K562 (cell line): ENCODE measurements around the gene FEM1B. TPM values are rescaled to one million over a fixed set of nuclear protein-coding genes. Genes with fewer than 3 reads are reported as not detected.

ENCODE experiments used
- ATAC-seq: fragments of 200-7000 bp; cut with Tn5 transposase; 3 replicates; pipeline ENCODE4 v1.9.1; 2020; ENCODE audit warnings: moderate library complexity
- BruUV-seq: library from RNA; stranded (reverse); fragments of 400-500 nt; replicated peaks from 2 replicates; lab custom pipeline; 2021; lab: Mats Ljungman, UMichigan
- CTCF ChIA-PET: fragments of 300-600 bp; formaldehyde crosslinking; extraction: SDS; loops from one replicate; lab custom pipeline; 2021; ENCODE audit warnings: low intra/inter-chr PET ratio; lab: Yijun Ruan, JAX
- POLR2A ChIA-PET: fragments of 300-600, 350-650 bp; sonication (Branson Sonifier 250); formaldehyde crosslinking; extraction: SDS; loops from one replicate; lab custom pipeline; 2021; ENCODE audit warnings: antibody characterized with exemption, inconsistent platforms; lab: Yijun Ruan, JAX
- DNase-seq, 4 experiments: peaks; one replicate each; pipeline versions ENCODE4 v3.0.0 to v3.0.0-alpha.2; 2011 to 2018; ENCODE audit warnings: low spot score in 3 of 4, mixed read lengths in 3 of 4; ENCODE audit errors: extremely low read depth in 1 of 4
- FAIRE-seq: peaks from 2 replicates; lab custom pipeline; 2011; peaks lifted over from hg19 to GRCh38; lab: Jason Lieb, UNC
- H2AFZ ChIP-seq: 2 replicates; pipeline ENCODE4 v1.6.0; 2011; ENCODE audit warnings: low read depth, low read length, control low read depth, inconsistent platforms
- H3K27ac ChIP-seq: fragments of 200-600 bp; 3 replicates; pipeline ENCODE4 v1.8.0; 2011; ENCODE audit warnings: low read depth, mild to moderate bottlenecking, control low read depth, inconsistent platforms, low read length, moderate library complexity, mixed read lengths; ENCODE audit errors: extremely low read depth
- H3K27me3 ChIP-seq, 2 experiments: fragments of 300-600 bp in 1 of 2; 2 replicates in 1 of 2; 3 replicates in 1 of 2; pipeline versions ENCODE4 v1.6.0 to v1.8.0; 2011; ENCODE audit warnings: inconsistent platforms in 2 of 2, low read length in 2 of 2, mild to moderate bottlenecking in 1 of 2, mixed read lengths in 1 of 2, moderate library complexity in 1 of 2; ENCODE audit not compliant: control insufficient read depth in 2 of 2, insufficient read depth in 2 of 2
- H3K36me3 ChIP-seq: fragments of 300-600 bp; 3 replicates; pipeline ENCODE4 v1.8.0; 2011; ENCODE audit warnings: mild to moderate bottlenecking, low read length, inconsistent platforms; ENCODE audit not compliant: control insufficient read depth, insufficient read depth
- H3K4me1 ChIP-seq, 2 experiments: fragments of 200-600 bp in 1 of 2; replicated peaks in 1 of 2; 2 replicates in 1 of 2; 3 replicates in 1 of 2; pipeline versions ENCODE4 v1.5.1 to v1.8.0; 2011; ENCODE audit warnings: inconsistent platforms in 2 of 2, low read length in 2 of 2, mild to moderate bottlenecking in 1 of 2, mixed read lengths in 1 of 2, moderate library complexity in 1 of 2; ENCODE audit not compliant: control insufficient read depth in 2 of 2, insufficient read depth in 2 of 2
- H3K4me2 ChIP-seq: 2 replicates; pipeline ENCODE4 v1.6.1; 2011; ENCODE audit warnings: low read length, control low read depth, inconsistent platforms, mixed read lengths; ENCODE audit not compliant: insufficient read depth
- H3K4me3 ChIP-seq: fragments of 200-600 bp; sonication (generic), shearing (Covaris generic); 2 replicates; pipeline ENCODE4 v1.5.1; 2016; ENCODE audit warnings: control low read depth, inconsistent platforms
- H3K79me2 ChIP-seq: fragments of 200-600 bp; 3 replicates; pipeline ENCODE4 v1.8.0; 2011; ENCODE audit warnings: low read length, inconsistent platforms; ENCODE audit not compliant: control insufficient read depth, insufficient read depth
- H3K9ac ChIP-seq, 2 experiments: 2 replicates each; pipeline versions ENCODE4 v1.6.0 to v1.6.1; 2011; ENCODE audit warnings: low read depth in 2 of 2, low read length in 2 of 2, control low read depth in 1 of 2, inconsistent platforms in 1 of 2, mild to moderate bottlenecking in 1 of 2, mixed read lengths in 1 of 2; ENCODE audit not compliant: insufficient read depth in 1 of 2
- H3K9me1 ChIP-seq: one replicate; pipeline ENCODE4 v1.6.0; 2011; ENCODE audit warnings: inconsistent platforms, mild to moderate bottlenecking, low read length, moderate library complexity; ENCODE audit not compliant: control insufficient read depth, insufficient read depth
- H3K9me3 ChIP-seq: replicated peaks from 2 replicates; pipeline ENCODE4 v1.5.1; 2011; ENCODE audit warnings: low read depth, low read length, inconsistent platforms; ENCODE audit not compliant: control insufficient read depth, insufficient read depth
- H4K20me1 ChIP-seq: replicated peaks from 2 replicates; pipeline ENCODE4 v1.6.1; 2011; ENCODE audit warnings: low read length, inconsistent platforms, mixed read lengths; ENCODE audit not compliant: control insufficient read depth, insufficient read depth
- HNRNPL ChIP-seq: fragments of 200-400 bp; formaldehyde crosslinking; IDR thresholded peaks from 2 replicates; pipeline ENCODE4 v1.6.1; 2017; ENCODE audit warnings: low read depth, mild to moderate bottlenecking, low read length
- ZBTB7A ChIP-seq: IDR thresholded peaks from 2 replicates; pipeline ENCODE4 v1.6.1; 2011; ENCODE audit warnings: low read depth, mild to moderate bottlenecking, low read length, moderate library complexity, borderline replicate concordance; ENCODE audit not compliant: control insufficient read depth
- WGBS: fragments of 100-300 bp; shearing (Covaris generic); methylation state at CpG from one replicate; pipeline ENCODE4 v1.1.6; 2016; ENCODE audit warnings: low coverage, mixed read lengths; ENCODE audit not compliant: insufficient coverage; ENCODE audit errors: missing lambda C conversion rate; 5-methylcytosine and 5-hydroxymethylcytosine counted together
- in situ Hi-C: fragments of 300-500 bp; cut with MboI; formaldehyde crosslinking; loops from 4 replicates; pipeline ENCODE4 v1.15.0; 2018; ENCODE audit warnings: inconsistent platforms, mixed read lengths
- intact Hi-C: fragments of 100-400 bp; cut with micrococcal nuclease; formaldehyde crosslinking; loops from 2 replicates; pipeline ENCODE4 v1.14.2; 2022
- polyA plus RNA-seq, 8 experiments: library from polyadenylated mRNA; depleted of rRNA in 4 of 8; stranded (reverse) in 5 of 8; unstranded in 3 of 8; fragments of >200 nt; fragmentation: Nextera tagmentation in 2 of 8; fragmentation: Illumina TruSeq in 1 of 8; extraction: Ambion mirVana in 2 of 8; extraction: Trizol in 1 of 8; gene quantifications; 2 replicates each; pipeline versions ENCODE4 v1.2.1 to v1.2.3, GENCODE V29; 2011 to 2014; ENCODE audit warnings: inconsistent platforms in 1 of 8, missing spikeins in 1 of 8
- total RNA-seq, 7 experiments: library from RNA; depleted of rRNA in 6 of 7; stranded (reverse); fragments of >200 nt in 6 of 7; fragmentation: Illumina TruSeq in 2 of 7; extraction: Trizol in 2 of 7; gene quantifications; 2 replicates each; pipeline versions ENCODE4 v1.2.1 to v1.2.3, GENCODE V29; 2011 to 2021; ENCODE audit warnings: low replicate concordance in 1 of 7
- TF ChIP-seq, protein P1 (sequence below): sonication (generic); formaldehyde crosslinking; IDR thresholded peaks from 2 replicates; pipeline ENCODE4 v1.8.0; 2022; ENCODE audit warnings: missing genetic modification reagents, mild to moderate bottlenecking, borderline replicate concordance

FEM1B gene
- total and polyA plus RNA-seq, 9 of the 15 experiments (the other 6 are each of a cell fraction or from before 2014, with no cell fraction given) = 5.9 to 61.6 (median 20.1) TPM

DNA sequence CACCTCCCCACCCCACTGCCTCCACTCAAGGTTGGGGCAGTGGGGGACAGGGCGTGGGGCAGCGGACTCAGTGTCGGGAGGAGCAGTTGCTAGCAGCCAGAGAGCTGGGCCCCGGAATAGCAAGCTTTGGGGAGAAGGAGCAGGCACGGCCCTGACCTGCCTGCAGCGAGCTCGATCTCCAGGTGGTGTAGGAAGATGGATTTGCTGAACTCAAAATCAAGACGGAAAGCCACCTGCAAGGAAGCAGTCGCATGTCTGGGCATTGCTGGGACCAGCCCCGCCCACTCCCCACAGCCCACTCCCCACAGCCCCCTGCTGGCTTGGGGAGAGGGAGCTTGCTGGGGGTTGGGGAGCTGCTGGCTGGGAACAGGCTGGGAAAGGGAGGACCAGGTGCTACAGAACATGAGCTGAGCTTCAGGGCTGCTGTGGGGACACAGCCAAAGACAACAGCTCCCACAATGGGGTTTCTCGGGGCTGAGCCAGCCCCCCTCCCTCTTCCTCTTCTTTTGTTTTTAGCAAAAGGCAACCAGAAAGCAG, 38.0 kb downstream of the FEM1B start:
- H3K9me1 ChIP-seq = no peaks in the 10 kb centered on the region
- ATAC-seq = no peak
- no peaks in the 10 kb centered on the region for H3K36me3 ChIP-seq
- no peak overlapping the region for H3K27ac ChIP-seq
- no peak overlapping the region for H3K4me3 ChIP-seq
- intact Hi-C loops = no loop called here
- peaks cover 0 to 5% of the 10 kb centered on the region in 2 experiments; a peak in 2 of 5 replicates for H3K4me1 ChIP-seq
- no peaks in the 10 kb centered on the region for H3K9me3 ChIP-seq
- no peak for DNase-seq
- H2AFZ ChIP-seq = no peak overlapping the region
- CTCF ChIA-PET = no interaction called here
- BruUV-seq = no TSS peak
- TF ChIP-seq, protein P1, sequence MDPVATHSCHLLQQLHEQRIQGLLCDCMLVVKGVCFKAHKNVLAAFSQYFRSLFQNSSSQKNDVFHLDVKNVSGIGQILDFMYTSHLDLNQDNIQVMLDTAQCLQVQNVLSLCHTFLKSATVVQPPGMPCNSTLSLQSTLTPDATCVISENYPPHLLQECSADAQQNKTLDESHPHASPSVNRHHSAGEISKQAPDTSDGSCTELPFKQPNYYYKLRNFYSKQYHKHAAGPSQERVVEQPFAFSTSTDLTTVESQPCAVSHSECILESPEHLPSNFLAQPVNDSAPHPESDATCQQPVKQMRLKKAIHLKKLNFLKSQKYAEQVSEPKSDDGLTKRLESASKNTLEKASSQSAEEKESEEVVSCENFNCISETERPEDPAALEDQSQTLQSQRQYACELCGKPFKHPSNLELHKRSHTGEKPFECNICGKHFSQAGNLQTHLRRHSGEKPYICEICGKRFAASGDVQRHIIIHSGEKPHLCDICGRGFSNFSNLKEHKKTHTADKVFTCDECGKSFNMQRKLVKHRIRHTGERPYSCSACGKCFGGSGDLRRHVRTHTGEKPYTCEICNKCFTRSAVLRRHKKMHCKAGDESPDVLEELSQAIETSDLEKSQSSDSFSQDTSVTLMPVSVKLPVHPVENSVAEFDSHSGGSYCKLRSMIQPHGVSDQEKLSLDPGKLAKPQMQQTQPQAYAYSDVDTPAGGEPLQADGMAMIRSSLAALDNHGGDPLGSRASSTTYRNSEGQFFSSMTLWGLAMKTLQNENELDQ (CRISPR knock-in tag) = no peak
- TF ChIP-seq HNRNPL (no peak), ZBTB7A (0 out of 2 replicates have a peak, but pooled peaks have one; percentile 7)
- FAIRE-seq = no peak
- H4K20me1 ChIP-seq = peaks cover 8% of the 10 kb centered on the region; the same call in 1 of the 2 replicates
- WGBS = 7% methylated on average over 8 of the region's 11 CpGs
- in situ Hi-C loops = no loop called here
- no peak overlapping the region for H3K4me2 ChIP-seq
- H3K79me2 ChIP-seq = no peaks in the 10 kb centered on the region
- POLR2A ChIA-PET = interaction anchor here (0.6 to 1.2 kb wide), 3 partner anchors 9 to 1905 kb away, joined by 3 to 4 read pairs (median 3); no protein-coding TSS in a partner anchor
- H3K9ac ChIP-seq = no peak overlapping the region
- peaks cover 18 to 75% of the 10 kb centered on the region in 2 experiments for H3K27me3 ChIP-seq
